Sigmoid colon (tissue), 7 donors: ENCODE data around the gene TRPT1. TPM values are rescaled to one million over a fixed set of nuclear protein-coding genes. Genes with fewer than 3 reads are reported as not detected.

ENCODE experiments used
- DNase-seq: peaks from one replicate; pipeline ENCODE4 v3.0.0-alpha.2; 2019
- H3K27ac ChIP-seq, 4 donors: fragments of 200-600 bp; sonication (generic); one replicate each; pipeline ENCODE4 v1.5.1; 2016 to 2019; ENCODE audit warnings: mild to moderate bottlenecking in 1 of 4
- H3K27me3 ChIP-seq, 3 donors: fragments of 200-600 bp; sonication (generic); one replicate each; pipeline ENCODE4 v1.5.1; 2019; ENCODE audit warnings: mild to moderate bottlenecking in 1 of 3
- H3K36me3 ChIP-seq, 4 donors: fragments of 200-600 bp; sonication (generic); one replicate each; pipeline ENCODE4 v1.5.1; 2016 to 2019
- H3K4me1 ChIP-seq, 4 donors: fragments of 200-600 bp; sonication (generic); one replicate each; pipeline ENCODE4 v1.5.1; 2017 to 2019
- H3K4me3 ChIP-seq, 4 donors: fragments of 200-600 bp; sonication (generic); one replicate each; pipeline ENCODE4 v1.5.1; 2017 to 2019; ENCODE audit warnings: mild to moderate bottlenecking in 2 of 4, moderate library complexity in 1 of 4
- H3K9me3 ChIP-seq, 4 donors: fragments of 200-600 bp in 3 of 4; sonication (generic) in 3 of 4; one replicate each; pipeline versions ENCODE4 v1.5.1 to v1.6.1; 2013 to 2019
- EP300 ChIP-seq, 4 donors: sonication (generic); formaldehyde crosslinking; IDR thresholded peaks; one replicate each; pipeline ENCODE4 v1.6.1; 2017; ENCODE audit warnings: antibody characterized with exemption in 4 of 4
- POLR2A ChIP-seq, 2 donors: fragments of 450-650 bp; IDR thresholded peaks; one replicate each; pipeline ENCODE4 v1.6.1; 2016; ENCODE audit warnings: antibody characterized with exemption in 2 of 2, mild to moderate bottlenecking in 2 of 2, moderate library complexity in 2 of 2
- POLR2AphosphoS5 ChIP-seq, 4 donors: sonication (generic); formaldehyde crosslinking; IDR thresholded peaks; one replicate each; pipeline ENCODE4 v1.6.1; 2017; ENCODE audit warnings: antibody characterized with exemption in 4 of 4
- WGBS, 2 donors: extraction: QIAGEN DNeasy Blood & Tissue Kit; methylation state at CpG; one replicate each; pipeline ENCODE4 v1.1.7; 2013; 5-methylcytosine and 5-hydroxymethylcytosine counted together
- intact Hi-C: fragments of 100-400 bp; cut with DNase I; formaldehyde crosslinking; loops from one replicate; pipeline ENCODE4 v1.15.1; 2023
- polyA plus RNA-seq, 3 donors: library from polyadenylated mRNA; stranded (reverse); fragments of 200-250 nt; gene quantifications; one replicate each; pipeline ENCODE4 v1.2.3, GENCODE V29; 2013
- total RNA-seq, 4 donors: library from RNA; depleted of rRNA; stranded (reverse); fragments of >200 nt; gene quantifications; one replicate each; pipeline ENCODE4 v1.1.0, GENCODE V29; 2016
- TF ChIP-seq, protein P1 (sequence below), 4 experiments: fragments of 450-650 bp in 3 of 4; fragments of 200-600 bp in 1 of 4; IDR thresholded peaks; one replicate each; pipeline ENCODE4 v1.5.1; 2016 to 2019; ENCODE audit warnings: antibody characterized with exemption in 4 of 4, mild to moderate bottlenecking in 3 of 4, moderate library complexity in 2 of 4
- donor health status: healthy with polysubstance abuse.
- donor health status: Bipolar disorder and iron deficiency.
- donor health status: healthy.

Gene TRPT1
- total and polyA plus RNA-seq, 7 donors: 45.7 to 82.8 (median 79.2) TPM

DNA sequence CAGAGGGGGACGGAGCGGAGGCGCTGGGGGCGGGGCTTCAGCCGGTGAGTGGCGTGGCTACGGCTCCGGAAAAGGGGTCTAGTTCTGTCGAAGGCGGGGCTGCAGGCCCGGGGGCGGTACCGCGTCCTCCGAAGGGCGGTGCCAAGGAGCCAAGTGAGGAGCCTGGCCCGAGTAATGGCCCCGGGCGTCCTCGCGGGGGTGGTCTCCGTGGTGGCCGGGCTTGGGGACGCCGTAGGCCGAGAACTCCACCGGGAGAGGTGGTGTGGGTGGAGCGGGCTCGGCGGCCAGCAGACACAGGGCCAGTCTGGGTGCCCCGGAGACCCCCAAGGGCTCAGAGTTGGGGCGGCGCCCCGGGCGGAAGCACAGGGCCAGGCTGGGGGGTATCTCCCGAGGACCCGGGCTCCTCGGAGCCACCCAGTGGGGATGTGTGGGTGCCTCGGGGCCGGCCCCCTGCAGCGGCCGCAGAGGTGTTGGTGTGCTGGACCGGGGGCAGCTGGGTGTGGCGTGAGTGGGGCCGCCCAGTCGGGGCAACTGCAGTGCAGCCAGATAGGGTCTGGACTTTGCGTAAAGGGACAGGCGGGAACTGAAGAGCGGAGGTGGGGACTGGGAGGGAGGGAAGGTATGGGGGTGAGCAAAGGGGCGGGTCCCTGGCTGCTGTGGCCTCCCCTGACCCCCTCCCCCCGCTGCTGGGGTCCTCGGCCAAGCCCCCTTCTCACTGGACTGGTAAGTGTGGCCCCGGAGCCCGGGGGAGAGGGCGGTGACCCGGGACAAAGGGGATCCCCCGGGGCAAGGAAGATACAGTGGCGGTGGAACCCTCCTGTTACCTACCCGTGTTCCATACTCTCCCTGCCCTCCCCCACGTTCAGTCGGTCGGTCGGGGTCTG lies 15.7 kb upstream of the TRPT1 start:
- TF ChIP-seq EP300 (IDR thresholded peaks at IDR 0.05) (no peak), POLR2AphosphoS5 (IDR thresholded peaks at IDR 0.05) (peak; percentile 83 to 91 (median 85)), POLR2A (IDR thresholded peaks at IDR 0.05) (peak; percentile 29 to 91)
- TF ChIP-seq, protein P1, sequence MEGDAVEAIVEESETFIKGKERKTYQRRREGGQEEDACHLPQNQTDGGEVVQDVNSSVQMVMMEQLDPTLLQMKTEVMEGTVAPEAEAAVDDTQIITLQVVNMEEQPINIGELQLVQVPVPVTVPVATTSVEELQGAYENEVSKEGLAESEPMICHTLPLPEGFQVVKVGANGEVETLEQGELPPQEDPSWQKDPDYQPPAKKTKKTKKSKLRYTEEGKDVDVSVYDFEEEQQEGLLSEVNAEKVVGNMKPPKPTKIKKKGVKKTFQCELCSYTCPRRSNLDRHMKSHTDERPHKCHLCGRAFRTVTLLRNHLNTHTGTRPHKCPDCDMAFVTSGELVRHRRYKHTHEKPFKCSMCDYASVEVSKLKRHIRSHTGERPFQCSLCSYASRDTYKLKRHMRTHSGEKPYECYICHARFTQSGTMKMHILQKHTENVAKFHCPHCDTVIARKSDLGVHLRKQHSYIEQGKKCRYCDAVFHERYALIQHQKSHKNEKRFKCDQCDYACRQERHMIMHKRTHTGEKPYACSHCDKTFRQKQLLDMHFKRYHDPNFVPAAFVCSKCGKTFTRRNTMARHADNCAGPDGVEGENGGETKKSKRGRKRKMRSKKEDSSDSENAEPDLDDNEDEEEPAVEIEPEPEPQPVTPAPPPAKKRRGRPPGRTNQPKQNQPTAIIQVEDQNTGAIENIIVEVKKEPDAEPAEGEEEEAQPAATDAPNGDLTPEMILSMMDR (IDR thresholded peaks at IDR 0.05): no peak
- 0 to 1% methylated on average over 63 of the region's 63 CpGs for whole genome bisulfite sequencing, 2 donors
- peak overlapping the region; percentile 85 to 97 (median 94) for H3K4me3 ChIP-seq
- peaks cover 0 to 54% (median 38%) of the 10 kb centered on the region in 4 donors for H3K4me1 ChIP-seq
- peaks cover 0 to 37% (median 5%) of the 10 kb centered on the region in 4 donors for H3K36me3 ChIP-seq
- peak; percentile 86 for DNase-seq
- no peaks in the 10 kb centered on the region for H3K9me3 ChIP-seq
- H3K27me3 ChIP-seq: no peaks in the 10 kb centered on the region
- peak overlapping the region; percentile 93 to 99 (median 98) for H3K27ac ChIP-seq
- intact Hi-C loops: no loop called here

DNA sequence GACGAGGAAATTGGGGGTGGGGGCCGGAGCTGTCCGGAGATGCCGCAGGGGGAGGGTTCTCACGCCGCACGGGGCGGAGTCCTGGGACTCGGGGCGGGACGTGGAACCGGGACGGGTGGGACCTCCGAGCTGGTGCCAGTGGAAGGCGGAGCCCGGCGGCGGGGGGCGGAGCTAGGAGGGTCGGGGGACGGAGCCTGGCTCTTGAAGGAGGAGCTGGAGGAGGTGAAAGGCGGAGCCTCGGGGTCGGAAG lies 15.2 kb upstream of the TRPT1 start:
- Histone ChIP-seq H3K27me3 (no peaks in the 10 kb centered on the region), H3K4me1 (peaks cover 0 to 53% (median 38%) of the 10 kb centered on the region in 4 donors), H3K4me3 (peak overlapping the region; percentile 62 to 97 (median 89)), H3K9me3 (no peaks in the 10 kb centered on the region), H3K27ac (peak overlapping the region; percentile 93 to 99 (median 98)), H3K36me3 (peaks cover 0 to 40% (median 5%) of the 10 kb centered on the region in 4 donors)
- peak; percentile 100 for DNase-seq
- 0 to 1% methylated on average over 24 of the region's 24 CpGs for WGBS, 2 donors
- intact Hi-C loops: no loop called here
- no peak for TF ChIP-seq POLR2AphosphoS5 (IDR thresholded peaks at IDR 0.05)
- no peak for TF ChIP-seq EP300 (IDR thresholded peaks at IDR 0.05)
- TF ChIP-seq, protein P1 (IDR thresholded peaks at IDR 0.05): no peak
- no peak for TF ChIP-seq POLR2A (IDR thresholded peaks at IDR 0.05)

DNA sequence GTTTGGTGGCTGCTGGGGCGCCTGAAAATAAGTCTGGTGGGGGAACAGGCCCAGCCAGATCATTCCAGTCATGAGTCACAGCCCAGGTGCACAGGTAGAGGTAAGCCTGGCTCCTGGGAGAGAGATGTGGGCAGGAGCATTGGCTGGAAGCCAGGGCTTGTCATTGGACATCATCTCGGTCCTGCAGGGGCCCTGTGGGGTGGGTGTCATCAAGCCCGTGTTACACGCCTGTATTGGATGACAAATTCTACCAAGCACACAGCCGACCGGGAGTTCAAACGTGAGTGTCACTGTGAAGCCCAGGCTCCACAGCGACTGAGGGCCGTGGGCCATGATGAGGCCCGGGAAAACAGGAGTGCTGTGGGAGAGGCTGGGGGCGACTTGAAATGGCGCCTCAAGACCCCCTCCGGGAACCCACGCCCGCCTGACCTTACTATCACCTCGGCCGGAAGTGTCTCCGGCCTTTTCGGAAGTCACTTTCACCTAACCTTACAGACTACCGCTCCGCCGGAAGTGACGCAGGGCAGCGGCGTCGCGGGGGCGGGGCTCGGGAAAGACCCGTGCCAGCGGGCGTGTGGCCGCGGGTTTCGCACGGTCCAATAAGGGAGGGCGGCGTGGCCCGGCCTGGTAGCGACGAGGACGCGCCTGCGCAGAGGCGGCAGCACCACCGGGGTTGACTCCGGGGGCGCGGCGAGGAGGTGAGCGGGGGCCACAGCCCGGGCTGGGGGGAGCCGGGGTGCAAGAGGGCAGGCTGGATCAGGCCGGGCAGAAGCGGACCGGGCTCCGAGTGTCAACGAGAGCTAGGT lies 14.7 kb upstream of the TRPT1 start, which contains the start of gene FKBP2:
Gene FKBP2, plus strand, starts transcription at position 661 of the 806 bp plus-strand sequence. CDS start 1,293 bp downstream, outside the sequence.
- TF ChIP-seq EP300 (IDR thresholded peaks at IDR 0.05): peak in 2 of 4 donors; percentile 33 to 79
- TF ChIP-seq, protein P1 (IDR thresholded peaks at IDR 0.05): no peak
- TF ChIP-seq POLR2A (IDR thresholded peaks at IDR 0.05): peak; percentile 78 to 87
- TF ChIP-seq POLR2AphosphoS5 (IDR thresholded peaks at IDR 0.05): peak; percentile 95 to 98 (median 97)

DNA sequence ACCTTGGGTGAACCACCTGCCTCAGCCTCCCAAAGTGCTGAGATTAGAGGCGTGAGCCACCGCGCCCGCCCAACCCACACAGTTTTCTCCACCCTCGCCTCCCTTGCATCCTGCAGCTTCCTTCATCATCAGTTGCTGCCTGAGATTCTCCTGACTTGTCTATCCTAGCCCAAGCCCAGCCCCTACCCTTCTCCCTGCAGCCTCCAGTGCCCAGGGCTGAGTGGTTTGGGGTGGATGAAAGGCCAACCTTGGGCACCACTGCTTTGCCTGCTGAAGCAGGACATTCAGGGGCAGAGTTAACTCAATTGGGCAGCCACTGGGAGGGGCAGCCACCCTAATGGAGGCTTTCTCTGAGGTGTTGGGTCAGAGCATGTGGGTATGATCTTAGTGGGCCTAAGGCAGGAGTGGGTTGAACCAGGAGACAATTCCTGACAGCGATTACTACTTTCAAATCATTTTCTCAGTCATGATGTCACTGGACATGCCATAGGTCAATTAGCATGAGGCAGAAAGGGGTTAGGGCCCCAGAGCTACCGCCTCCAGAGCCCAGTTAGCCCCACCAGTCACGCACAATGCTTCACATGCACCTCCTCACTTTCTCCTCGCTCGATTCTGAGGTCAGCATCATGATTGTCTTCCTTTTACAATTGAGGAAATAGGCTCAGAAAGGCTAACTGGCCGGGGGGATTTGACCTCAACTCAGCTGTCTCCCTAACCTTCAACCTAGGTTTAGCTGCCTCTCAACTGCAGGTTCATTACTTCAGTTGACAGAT lies 13.9 kb upstream of the TRPT1 start:
- no peaks in the 10 kb centered on the region for H3K9me3 ChIP-seq
- intact Hi-C loops: no loop called here
- no peak for DNase-seq
- peaks cover 0 to 40% (median 5%) of the 10 kb centered on the region in 4 donors for H3K36me3 ChIP-seq
- peak overlapping the region; percentile 62 to 97 (median 89) for H3K4me3 ChIP-seq
- no peaks in the 10 kb centered on the region for H3K27me3 ChIP-seq
- peaks cover 0 to 53% (median 38%) of the 10 kb centered on the region in 4 donors for H3K4me1 ChIP-seq
- 48 to 64% methylated on average over 11 of the region's 11 CpGs for WGBS, 2 donors
- H3K27ac ChIP-seq: peak overlapping the region; percentile 93 to 99 (median 98)
- TF ChIP-seq, protein P1 (IDR thresholded peaks at IDR 0.05): no peak
- TF ChIP-seq EP300 (IDR thresholded peaks at IDR 0.05) (no peak), POLR2A (IDR thresholded peaks at IDR 0.05) (no peak), POLR2AphosphoS5 (IDR thresholded peaks at IDR 0.05) (no peak)

More for the DNA sequence above, 14.7 kb upstream of the TRPT1 start, which contains the start of gene FKBP2:
- Histone ChIP-seq H3K4me1 (peaks cover 0 to 53% (median 39%) of the 10 kb centered on the region in 4 donors), H3K27ac (peak within 1 kb of the TSS; percentile 93 to 99 (median 98)), H3K27me3 (no peaks in the 10 kb centered on the region), H3K36me3 (peaks cover 0 to 40% (median 5%) of the 10 kb centered on the region in 4 donors), H3K9me3 (no peaks in the 10 kb centered on the region), H3K4me3 (peak within 1 kb of the TSS; percentile 85 to 97 (median 94))
- 1% methylated on average over 58 of the region's 58 CpGs for WGBS, 2 donors
- DNase-seq: peak; percentile 99
- intact Hi-C loops: no loop called here
